ENCODE data around the gene KREMEN1.
A peak's percentile ranks its signal among the peaks of the same experiment; 100 is the strongest.

The KREMEN1 gene

GRCh38 chr22:29195118-29195963, 122.5 kb downstream of the KREMEN1 start:
- no peak for DNase-seq

DNA sequence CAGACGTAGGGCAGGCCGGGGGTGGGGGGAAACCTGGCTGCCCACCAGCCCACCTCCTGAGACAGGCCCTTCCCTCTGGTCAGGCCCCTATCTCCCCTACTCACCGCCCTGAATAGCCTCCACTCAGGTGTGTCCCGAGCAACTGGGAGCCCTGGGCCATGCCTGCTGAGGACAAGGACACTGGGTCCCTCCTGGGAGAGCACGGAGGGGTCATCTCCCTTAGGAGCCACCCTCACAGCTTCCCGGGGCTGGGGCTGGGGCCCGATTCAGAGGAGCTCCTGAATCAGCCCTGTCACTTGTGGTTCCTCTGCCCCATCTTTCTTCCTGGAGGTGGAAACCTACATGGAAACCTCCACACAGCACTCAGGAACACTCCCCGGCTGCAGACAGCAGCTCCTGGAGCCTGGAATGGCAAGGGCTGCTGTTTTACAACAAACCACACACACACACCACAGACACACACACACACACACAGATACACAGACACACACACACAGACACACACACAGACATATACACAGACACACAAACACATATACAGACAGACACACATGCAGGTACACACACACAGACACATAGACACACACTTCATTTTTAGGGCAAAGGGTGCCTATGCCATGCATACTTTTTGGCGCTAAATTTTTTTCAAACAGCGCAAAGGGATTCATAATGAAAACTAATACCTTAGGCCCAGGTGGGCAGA, 123.3 kb downstream of the KREMEN1 start:
- no peak for DNase-seq

GRCh38 chr22:29197096-29197495, 124.3 kb downstream of the KREMEN1 start:
- no peak for DNase-seq

- no peak for DNase-seq
Observed at GRCh38 chr22:29198240-29198639, 125.4 kb downstream of the KREMEN1 start.

GRCh38 chr22:29199702-29200400, 127.0 kb downstream of the KREMEN1 start:
- DNase-seq: no peak

- no peak for DNase-seq
Observed at GRCh38 chr22:29200901-29201300, 128.1 kb downstream of the KREMEN1 start.

DNA sequence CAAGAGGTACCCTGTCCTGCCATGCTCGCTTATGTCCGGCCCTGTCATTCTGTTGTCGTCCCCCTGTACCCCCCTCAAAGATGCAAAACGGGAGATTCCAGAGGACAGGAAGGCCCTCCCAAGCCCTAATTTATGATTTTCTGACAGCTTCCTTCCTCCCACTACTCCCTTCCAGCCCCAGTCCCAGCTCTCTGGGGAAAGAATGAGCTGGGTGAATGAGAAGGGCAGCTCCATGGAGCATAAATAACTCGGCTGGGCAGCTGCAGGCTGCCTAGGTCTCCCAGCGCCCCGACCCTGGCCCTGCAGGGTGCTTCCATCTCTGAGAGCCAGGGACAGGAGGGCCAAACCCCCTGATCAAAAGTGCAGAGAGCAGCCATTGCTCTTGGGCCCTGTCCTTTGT, 128.9 kb downstream of the KREMEN1 start:
- DNase-seq: no peak

- DNase-seq: peak; percentile 70
Observed at GRCh38 chr22:29202212-29203192, 129.7 kb downstream of the KREMEN1 start.

- DNase-seq: no peak
Observed at GRCh38 chr22:29203488-29204454, 130.9 kb downstream of the KREMEN1 start.

DNA sequence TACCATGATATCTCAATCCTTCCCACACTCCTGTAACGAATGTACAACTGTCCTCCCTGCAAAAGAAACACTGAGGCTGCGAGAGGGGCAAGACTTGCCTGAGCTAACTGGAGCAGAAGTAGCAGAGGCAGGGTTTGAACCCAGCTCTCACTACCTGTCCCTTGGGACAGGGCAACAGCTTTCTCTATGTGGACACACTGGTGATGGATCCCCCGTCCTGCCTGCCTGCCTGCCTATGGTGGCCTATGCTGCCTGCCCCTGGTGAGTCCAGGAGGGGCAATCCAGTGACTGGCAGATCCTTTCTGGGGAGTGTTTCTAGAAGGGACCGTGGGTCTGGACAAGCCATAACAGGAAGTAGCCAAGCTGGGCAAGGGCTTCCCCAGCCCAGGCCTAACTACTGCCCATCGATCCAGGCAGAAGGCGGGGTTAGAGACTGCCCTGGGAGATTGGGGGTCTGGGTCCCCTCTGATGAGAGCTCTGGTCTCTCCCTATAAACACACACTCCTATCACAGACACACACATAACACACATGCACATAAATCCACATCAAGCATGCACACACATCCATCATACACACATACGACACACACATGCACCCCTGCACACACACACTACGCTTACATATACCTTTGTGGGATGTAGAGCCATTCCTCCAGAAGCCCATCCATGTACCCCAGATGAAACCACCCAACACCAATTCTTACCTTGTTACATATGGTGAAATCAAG, 131.8 kb downstream of the KREMEN1 start:
- no peak for DNase-seq

DNA sequence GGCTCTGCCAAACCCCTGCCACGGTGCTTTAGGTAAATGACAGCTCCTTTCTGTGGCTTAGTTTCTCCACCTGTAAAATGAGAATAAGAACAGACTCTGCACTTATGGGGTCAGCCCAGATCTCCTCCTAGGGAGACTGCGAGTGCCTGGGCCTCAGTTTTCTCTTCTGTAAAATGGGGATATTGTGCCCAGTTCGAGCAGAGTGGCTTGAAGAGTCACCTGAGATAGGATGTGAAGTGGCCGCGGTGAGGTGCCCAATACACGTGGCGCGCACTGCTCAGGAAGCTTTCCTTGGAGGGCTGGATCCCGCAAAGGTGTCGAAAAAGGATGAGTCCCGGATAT, 132.4 kb downstream of the KREMEN1 start:
- no peak for DNase-seq

GRCh38 chr22:29205594-29206371, 132.9 kb downstream of the KREMEN1 start, which contains the start of gene EMID1:
Gene EMID1 (plus strand): TSS chr22:29205896. CDS start chr22:29206039, 143 bp downstream.
- DNase-seq: peak; percentile 67

GRCh38 chr22:29206372-29207242, 133.8 kb downstream of the KREMEN1 start:
- DNase-seq: no peak

DNA sequence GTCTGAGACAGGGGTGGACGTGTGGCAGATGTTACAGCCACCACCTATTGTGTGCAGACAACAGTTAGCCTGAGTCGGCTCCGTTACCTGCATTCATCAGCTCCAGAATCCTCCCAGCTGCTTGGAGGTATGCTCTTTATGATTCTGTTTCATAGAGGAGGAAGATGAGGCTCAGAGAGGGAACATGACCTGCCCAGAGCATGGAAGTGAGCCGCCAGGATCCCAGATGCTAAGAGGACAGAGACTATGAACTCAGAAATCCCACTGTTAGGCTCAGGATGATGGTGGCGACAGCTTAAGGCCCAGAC, 134.4 kb downstream of the KREMEN1 start:
- DNase-seq: no peak

- no peak for DNase-seq
Observed at GRCh38 chr22:29207562-29208501, 135.0 kb downstream of the KREMEN1 start.

DNA sequence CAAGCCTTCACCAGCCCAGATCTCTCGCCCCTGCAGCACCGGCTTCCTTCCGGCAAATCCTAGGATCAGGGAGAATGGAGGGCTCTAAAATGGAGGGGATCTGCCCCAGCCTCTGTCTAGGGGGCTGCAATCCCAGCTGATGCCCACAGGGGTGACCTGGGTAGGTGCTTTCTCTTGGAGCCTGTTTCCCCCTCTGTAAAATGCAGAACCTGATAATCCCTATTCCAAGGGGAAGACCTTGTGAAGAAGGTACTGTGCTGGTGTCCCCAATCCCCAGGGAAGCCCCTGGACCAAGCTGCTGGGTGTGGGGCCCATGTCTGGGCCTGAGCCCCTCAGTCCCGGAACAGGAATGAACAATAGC, 135.6 kb downstream of the KREMEN1 start:
- no peak for DNase-seq

DNA sequence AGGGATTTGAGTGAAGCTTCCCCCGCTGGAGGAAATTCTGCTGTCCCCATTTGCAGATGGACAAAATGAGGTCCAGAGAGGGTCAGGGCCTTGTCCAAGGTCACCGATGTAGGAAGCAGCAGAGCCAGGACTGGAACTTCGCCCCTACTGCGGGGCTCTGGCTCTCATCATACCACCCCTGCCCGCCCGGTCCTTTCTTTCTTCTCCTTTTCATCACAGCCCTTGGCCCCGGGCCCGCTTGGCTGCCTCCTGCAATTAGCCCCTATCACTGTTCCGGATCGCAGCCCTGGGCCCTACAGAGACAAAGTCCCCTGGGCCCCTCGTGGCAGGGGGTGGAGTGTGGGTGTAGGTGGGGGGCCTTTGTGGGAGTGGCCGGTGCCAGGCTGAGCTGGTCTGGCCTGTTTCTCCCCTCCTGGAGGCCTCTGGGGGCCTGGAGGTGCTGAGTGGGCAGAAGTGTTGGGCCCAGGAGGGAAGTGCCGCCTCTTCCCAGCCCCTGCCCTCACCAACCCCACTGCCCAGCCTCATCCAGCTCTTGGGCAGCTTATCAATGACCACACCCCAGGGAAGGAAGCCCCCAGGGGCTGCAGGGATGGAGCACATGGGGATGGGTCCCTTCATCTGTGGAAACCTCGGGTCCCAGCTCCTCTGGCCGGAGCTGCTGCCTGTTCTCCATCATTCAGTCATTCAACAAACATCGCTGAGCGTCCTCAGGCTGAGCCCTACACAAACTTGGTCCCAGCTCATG, 136.2 kb downstream of the KREMEN1 start:
- DNase-seq: no peak

Measured in right forelimb (tissue), 1 donor.